ENCODE results near the gene SPINT2. TPM values are rescaled to one million over a fixed set of nuclear protein-coding genes. Genes with fewer than 3 reads are reported as not detected.

Gene SPINT2
- total and polyA plus RNA-seq, 2 of the 13 experiments (the other 11 are each of a cell fraction or from before 2014, with no cell fraction given), result 0.31 to 0.77 TPM

- TF ChIP-seq AFF4 (CRISPR knock-in tag; IDR thresholded peaks at IDR 0.05) (no peak), TAF15 (IDR thresholded peaks at IDR 0.05; ENCODE audit: low read depth, low read length, poor library complexity, severe bottlenecking) (no peak), ZNF724P (CRISPR knock-in tag; IDR thresholded peaks at IDR 0.05; ENCODE audit: borderline replicate concordance) (no peak), ZNF598 (CRISPR knock-in tag; IDR thresholded peaks at IDR 0.05; ENCODE audit: borderline replicate concordance) (no peak), HMGXB4 (CRISPR knock-in tag; IDR thresholded peaks at IDR 0.05; ENCODE audit: borderline replicate concordance in 1 of 2, low read depth in 1 of 2) (peak in 1 of 2 experiments; percentile 51; a peak in 1 of 4 replicates), SP1 (IDR thresholded peaks at IDR 0.05) (no peak), SP1 (CRISPR knock-in tag; IDR thresholded peaks at IDR 0.05) (no peak), ETV5 (CRISPR knock-in tag; IDR thresholded peaks at IDR 0.05; ENCODE audit: borderline replicate concordance) (peak; percentile 59; the same call in 1 of the 2 replicates), TRIM24 (CRISPR knock-in tag; IDR thresholded peaks at IDR 0.05) (no peak), ZNF605 (CRISPR knock-in tag; IDR thresholded peaks at IDR 0.05) (no peak), MAX (IDR thresholded peaks at IDR 0.05) (0 out of 2 replicates have a peak, but pooled peaks have one; percentile 17)
Observed at GRCh38 chr19:38233740-38234251, 30.6 kb upstream of the SPINT2 start (continued).
